ENCODE measurements around the gene CFAP210.
"Not testable (repeated sequence)": the region's sequence is repeated elsewhere in the genome, so short reads cannot be mapped to it uniquely, and the experiment has no call there.

Gene CFAP210

DNA sequence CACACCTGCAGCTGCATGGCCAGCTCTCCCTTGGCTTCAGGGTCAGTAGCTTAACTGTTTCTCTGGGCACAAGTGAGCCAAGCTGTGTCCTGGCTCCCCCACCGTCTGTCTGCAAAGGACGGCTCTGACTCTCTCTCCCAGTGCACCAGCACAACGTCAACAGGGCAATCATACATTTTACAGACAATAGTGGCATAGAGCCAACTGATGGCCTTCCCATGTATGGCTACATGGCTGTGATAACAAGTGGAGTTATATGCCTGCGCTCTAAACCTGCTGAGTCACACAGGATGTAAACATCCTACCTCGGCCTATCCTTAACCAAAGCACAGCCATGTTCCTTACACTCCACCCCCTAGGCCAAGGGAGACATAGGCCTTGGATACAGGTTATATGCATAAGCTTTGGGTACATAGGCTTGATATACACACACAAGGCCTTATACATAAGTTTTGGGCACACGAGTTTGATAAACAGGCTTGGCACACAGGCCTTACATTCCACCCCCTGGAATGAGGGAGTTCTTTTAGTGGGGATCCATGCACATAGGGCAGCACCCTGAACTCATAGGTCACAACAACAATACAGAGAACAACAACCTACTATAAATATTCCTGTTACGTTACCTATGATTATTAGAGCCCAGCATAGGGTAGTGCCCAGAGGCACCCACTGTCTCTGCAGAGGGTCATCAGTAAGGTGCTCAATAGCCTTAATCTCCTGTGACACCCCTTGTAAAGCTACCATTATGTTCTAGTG is 17.7 kb upstream of the CFAP210 start:
- no peak for DNase-seq

DNA sequence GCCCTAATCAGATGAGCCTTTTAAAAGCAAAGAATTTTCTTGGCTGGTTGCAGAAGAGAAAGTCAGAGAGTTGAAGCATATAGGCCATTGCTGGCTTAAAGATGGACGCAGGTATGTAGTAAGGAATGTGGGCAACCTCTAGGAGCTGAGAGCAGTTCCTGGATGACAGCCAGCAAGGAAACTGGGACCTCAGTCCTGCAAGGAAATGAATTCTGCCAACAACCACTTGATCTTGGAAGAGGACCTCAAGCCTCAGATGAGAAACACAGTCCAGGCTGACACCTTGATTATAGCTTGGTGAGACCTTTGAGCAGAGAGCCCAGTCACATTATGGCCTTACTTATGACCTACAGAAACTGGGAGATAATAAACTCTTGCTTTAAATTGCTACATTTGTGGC is 15.8 kb upstream of the CFAP210 start:
- no peak for DNase-seq

DNA sequence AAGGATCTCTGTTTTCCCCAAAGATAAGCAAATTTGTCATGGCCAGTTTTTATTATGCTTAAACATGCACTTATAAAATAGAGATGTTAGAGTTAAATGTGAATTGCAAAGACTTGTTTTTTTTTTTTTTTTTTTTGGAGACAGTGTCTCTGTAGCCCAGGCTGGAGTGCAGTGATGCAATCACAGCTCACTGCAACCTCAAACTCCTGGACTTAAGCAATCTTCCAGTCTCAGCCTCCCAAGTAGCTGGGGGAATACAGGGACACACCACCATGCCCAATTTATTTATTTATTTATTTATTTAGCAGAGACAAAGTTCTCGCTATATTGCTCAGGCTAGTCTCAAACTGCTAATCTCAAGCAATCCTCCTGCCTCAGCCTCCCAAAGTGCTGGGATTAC is 15.1 kb upstream of the CFAP210 start:
- no peak for DNase-seq

DNA sequence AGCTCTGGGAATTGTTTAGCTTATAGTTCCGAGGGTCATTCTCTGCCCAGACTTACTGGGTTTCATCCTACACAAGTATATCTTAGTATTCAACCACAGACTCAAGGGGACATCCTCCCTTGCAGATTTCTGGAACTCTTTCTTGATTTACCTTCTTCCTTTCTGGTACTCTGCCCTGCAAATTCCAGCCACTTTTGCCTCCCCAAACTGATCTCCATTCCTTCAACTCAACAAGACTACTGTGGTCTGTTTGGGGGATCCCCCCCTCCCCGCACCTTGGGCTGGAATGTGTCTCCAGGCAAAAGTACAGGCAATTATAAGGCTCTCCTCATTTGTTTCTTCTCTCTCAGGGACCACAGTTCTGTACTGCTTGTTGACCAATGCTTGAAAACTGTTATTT is 13.4 kb upstream of the CFAP210 start:
- no peak for DNase-seq

DNA sequence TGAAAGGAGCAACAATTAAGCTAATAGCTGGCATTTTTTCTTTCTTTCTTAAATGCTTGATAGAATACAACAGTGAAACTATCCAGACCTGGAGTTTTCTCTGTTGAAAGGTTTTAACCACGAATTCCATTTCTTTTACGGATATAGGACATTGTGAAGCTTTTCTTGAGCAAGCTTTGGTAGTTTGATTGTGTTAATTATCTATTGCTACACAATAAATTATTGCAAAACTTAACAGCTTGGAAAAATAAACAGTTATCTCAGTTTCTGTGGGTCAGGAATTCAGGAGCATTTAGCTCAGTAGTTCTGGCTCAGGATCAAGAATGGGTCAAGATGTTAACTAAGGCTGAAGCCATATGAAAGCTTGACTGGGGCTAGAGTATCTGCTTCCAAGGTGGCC is 11.7 kb upstream of the CFAP210 start:
- no peak for DNase-seq

DNA sequence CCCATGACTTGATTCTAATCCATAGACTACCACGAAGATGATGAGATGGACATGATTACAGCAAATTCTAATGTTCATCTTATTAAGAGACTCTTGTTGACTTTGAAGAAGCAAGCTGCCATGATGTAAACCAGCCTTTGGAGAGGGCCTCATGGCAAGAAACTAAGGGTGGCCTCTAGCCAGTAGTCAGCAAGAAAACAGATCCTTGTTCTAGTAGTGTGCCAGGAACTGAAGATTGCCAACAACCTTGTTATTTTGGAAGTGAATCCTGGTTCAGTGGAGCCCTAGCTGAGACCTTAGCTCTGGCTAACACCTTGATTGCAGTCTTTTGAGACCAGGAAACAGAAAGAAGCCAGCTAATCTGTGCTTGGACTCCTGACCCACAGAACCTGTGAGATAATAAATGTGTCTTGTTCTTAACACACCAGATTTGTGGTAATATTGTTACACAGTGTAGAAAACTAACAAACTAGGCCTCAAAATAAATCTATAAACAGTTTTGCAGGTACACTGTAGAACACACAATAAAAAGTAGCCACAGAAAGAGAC is 10.0 kb upstream of the CFAP210 start:
- DNase-seq, result no peak

DNA sequence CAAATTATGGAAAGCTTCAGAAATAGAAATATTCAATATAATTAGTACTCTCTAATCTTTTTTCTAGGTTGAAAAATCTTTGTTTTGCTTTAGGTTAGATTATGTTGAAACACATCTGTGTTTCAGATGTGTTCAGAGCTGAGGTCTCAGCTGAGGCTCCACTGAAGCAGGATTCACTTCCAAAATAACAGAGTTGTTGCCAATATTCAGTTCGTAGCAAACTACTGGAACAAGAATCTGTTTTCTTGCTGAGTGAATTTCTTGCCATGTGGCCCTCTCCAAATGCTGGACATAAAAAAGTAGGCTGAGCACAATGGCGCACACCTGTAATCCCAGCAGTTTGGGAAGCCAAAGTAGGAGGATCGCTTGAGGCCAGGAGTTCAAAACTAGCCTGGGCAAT is 8.8 kb upstream of the CFAP210 start:
- DNase-seq, result no peak

DNA sequence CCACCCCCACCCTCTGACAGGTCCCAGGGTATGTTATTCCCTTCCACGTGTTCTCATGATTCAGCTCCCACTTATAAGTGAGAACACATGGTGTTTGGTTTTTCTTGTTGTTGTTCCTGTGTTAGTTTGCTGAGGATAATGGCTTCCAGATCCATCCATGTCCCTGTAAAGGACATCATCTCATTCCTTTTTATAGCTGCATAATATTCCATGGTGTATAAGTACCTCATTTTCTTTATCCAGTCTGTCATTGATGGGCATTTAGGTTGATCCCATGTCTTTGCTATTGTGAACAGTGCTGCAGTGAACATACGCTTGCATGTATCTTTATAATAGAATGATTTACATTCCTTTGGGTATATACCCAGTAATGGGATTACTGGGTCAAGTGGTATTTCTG is 5.0 kb upstream of the CFAP210 start:
- not testable (repeated sequence) for DNase-seq

DNA sequence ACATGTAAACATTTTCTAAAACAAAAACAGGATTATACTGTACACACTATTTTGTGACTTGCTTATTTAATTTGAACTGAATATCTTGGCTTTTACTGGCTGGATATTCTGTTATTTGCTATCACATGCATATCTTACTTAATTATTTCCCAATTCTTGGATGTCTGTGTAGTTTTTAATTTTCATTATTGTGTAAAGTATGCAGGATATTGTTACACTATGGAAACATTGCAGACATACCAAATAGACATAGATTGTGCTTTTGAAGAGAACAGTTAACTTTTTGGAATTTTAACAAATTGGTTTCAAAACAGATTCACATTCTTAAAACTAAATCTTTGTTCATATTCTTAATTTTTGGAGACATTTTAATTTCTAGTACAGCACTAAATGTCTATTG is 2.2 kb upstream of the CFAP210 start:
- no peak for DNase-seq

DNA sequence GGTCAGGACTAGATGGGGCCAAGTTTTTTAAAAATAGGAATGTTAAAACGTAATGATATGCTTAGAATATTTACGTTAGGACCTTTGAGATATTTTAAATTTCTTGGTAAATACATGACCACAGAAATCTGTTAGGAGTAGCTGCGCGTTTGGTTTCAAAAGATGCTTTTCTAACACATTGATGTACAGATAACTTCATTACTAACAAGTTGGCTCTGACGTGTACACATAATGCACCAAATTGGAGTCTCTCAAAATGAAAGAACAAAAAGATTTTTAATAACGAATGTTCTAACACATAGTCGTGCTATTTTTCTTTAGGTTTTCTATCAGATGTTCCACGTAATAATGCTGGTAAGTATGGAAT is 672 bp upstream of the CFAP210 start:
- no peak for DNase-seq

DNA sequence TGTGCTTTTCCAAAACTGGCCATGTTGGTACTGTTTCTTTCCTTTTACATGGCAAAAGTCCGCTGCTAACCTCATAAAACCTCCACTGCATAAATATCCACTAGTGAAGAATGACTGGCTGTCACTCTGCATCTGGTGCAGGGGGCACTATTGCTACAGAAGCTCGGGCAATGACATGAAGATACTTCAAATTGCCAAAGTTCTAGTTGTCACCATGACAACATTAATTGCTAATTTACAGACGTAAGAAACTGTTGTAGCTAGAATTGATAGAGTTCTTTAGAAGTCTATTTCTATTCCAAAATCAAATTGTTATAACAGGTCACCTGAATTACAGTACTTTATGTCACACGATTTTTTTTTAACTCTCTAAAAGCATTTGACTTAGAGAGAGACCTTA is 845 bp downstream of the CFAP210 start:
- no peak for DNase-seq

DNA sequence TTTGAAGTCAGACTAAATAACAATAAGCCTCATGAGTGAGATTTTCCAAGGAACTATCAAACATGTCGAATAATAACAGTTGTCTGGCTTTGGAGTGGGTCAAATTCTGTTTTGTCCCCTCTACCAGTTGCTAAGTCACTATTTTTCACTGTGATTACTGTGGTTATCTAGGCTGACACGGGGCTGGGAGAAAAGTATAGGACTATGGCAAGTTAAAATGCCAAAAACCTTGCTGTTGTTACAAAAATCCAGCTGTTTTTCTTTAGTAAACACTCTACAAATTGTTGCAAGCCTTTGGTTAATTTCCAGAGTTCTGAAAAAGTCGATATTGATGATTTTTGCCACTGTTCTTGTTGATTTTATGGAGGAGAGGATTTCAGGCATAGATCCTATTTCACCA is 1.5 kb downstream of the CFAP210 start:
- no peak for DNase-seq

DNA sequence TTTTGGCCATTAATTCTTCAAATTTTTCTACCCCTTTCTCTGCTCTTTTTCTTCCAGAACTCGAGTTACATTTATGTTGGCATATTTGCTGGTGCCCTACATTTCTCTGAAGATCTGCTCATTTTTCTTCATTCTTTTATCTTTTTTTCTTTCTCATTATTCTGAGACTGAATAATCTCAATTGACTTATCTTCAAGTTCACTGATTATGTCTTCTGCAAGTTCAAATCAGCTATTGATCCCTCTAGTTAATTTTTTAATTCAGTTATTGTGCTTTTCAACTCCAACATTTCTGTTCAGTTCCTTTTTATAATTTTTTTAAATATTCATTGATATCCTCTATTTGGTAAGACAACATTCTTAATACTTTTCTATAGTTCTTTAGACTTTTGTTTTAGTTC is 3.2 kb downstream of the CFAP210 start:
- DNase-seq, result no peak

DNA sequence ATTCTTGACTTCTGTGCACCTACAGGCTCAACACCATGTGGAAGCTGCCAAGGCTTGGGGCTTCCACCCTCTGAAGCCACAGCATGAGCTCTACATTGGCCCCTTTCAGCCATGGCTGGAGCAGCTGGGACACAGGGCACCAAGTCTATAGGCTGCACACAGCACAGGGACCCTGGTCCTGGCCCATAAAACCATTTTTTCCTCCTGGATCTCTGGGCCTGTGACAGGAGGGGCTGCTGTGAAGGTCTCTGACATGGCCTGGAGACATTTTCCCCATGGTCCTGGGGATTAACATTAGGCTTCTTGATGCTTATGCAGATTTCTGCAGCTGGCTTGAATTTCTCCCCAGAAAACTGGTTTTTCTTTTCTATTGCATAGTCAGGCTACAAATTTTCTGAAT is 6.3 kb downstream of the CFAP210 start:
- not testable (repeated sequence) for DNase-seq

DNA sequence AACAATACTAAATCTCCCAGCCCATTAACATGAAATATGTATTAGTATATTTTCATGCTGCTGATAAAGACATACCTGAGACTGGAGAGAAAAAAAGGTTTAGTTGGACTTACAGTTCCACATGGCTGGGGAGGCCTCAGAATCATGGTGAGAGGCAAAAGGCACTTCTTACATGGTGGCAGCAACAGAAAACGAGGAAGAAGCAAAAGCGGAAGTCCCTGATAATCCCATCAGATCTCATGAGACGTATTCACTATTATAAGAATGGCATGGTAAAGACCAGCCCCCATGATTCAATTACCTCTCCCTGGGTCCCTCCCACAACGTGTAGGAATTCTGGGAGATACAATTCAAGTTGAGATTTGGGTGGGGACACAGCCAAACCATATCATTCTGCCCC is 7.4 kb downstream of the CFAP210 start:
- DNase-seq, result not testable (repeated sequence)

DNA sequence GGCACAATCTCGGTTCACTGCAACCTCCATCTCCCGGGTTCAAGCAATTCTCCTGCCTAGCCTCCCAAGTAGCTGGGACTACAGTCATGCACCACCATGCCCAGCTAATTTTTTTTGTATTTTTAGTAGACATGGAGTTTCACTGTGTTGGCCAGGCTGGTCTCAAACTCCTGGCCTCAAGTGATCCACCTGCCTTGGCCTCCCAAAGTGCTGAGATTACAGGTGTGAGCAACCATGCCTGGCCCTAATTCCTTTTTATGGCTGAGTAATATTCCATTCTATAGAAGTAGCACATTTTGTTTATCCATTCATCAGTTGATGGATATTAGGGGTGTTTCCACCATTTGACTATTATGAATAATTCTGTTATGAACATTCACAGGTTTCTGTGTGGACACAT is 9.5 kb downstream of the CFAP210 start:
- not testable (repeated sequence) for DNase-seq

DNA sequence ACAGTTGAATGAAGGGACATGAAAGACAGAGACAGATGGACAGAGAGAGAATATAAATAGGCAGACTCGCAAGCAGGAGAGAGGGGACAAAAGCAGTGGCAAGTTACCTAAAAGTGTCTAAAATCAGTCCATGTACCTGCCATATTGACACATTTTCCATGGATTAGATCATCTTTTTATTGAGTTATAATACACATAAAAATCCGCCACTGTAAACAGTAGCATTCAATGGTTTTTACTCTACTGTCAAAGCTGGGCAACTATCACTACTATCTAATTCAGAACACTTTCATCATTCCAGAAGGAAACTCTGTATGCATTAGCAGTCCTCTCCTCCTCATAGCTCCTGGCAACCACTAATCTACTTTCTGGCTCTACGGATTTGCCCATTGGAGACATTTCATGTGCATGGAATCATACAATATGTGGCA is 10.1 kb downstream of the CFAP210 start:
- no peak for DNase-seq

DNA sequence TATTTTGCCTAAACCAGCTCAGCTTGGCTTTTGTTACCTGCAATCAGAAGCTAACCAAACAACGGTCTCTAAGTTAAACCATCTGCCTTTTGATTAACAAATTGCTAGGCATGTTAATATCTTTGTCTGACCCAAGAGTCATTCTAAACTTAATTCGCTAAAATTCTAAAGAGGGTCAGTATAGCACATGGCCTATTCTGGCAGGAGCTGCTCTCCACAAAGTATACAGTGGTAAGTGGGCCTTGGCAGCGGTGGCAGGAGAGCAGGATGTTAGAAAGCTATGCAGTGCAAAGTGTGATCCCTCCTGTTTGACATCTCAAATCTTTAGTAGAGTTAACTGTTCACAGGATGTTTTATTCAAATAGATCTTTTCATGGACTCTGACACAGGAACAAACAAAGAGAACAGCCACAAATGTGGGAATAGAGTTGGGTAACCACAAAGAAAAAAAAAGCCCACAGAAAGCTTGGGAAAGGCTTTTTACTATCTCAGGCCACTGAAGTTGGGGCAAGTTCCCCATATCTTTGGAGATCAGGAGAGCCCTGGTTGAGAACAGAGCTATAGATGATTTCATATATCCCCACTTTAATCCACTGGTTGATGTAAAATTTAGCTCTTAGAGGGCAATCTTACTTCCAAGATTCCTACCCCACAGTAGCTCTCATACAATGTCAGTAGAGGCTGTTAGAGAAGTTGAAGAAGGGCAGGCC is 10.6 kb downstream of the CFAP210 start:
- DNase-seq, result no peak

DNA sequence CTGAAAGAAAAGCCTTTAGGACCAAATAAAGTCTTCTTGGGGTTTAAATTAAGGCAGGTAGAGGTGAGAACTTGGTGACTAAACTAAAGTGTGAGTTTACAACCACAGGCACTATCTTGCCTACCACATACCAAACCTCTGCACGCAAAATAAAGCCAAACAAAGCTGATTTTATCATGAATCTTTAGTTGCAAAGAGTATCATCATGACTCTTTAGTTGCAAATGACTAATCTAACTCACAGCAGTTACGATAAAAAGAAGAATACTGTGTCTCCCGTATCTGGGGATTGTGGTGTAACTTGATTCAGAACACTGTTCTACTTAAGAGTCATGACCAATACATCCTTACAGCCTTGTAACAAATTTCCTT is 11.2 kb downstream of the CFAP210 start:
- no peak for DNase-seq

DNA sequence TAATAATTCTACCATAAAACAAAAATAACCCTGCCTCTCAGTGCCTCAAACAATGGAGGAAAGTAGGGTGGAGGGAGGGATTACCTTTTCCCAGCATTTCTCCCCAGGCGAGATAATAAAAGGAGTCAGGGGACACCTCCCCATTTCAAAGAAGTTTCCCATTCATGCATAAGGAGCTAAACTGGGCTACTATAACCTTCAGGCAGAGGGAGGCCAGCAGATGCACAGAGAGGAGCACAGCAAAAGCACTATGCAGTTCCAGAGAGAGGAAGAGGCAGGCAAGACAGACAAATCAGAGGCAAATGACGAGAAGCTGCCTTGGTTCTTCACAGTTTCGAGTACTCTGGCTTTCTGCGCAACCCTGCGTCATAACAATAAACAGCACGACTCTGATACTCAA is 17.4 kb downstream of the CFAP210 start:
- no peak for DNase-seq

DNA sequence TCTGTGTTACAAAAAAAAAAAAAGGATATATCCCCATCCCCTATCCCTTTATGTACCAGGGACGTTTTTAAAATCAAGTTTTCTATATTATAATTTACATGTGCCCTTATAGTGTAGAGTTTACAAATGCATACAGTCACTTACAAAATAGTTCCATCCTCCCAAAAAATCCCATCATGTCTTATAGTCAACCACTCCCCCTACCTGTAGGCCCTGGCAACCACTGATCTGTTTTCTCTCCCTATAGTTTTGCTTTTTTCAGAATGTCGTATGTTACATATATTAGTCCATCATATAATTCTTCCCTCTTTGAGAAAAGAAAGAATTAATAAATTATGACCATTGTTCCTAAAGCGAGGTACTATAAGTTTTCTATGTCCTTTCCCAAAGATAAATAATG is 17.8 kb downstream of the CFAP210 start:
- no peak for DNase-seq

DNA sequence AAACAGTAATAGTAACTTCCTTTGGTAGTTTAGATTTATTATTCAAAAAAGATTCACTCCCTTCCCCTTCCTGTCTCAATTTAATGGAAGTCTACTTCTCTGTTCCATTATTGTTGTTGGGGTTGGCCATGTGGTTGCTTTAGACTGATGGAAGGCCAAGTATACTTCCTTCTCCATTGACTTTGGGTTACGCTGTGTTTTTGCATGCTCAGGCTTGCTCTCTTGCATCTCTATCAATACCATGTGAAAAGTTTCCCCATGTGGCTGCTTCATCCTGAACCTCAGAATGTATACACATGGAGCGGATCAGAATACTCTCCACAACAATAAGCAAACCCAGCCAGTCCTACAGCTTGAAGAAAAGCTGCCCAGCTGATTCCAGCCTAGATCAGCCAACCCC is 20.3 kb downstream of the CFAP210 start:
- no peak for DNase-seq

DNA sequence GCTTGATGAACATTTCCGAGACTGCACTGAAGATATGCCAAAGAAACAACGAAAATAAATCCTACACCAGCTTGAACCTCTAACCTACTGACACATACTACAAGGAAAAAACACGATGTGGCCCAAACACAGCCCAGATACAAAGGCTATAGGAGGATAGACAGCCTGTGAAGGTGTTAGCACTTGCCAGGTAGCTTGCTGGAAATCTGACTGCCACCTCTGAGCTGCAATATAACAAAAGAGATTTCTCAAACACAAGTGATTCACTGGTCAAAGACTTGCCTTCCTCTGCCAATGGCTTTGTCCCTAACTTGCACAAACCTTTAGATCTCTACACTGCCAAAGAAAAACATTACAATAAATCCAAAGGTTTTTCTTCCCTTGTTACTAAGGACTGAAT is 21.1 kb downstream of the CFAP210 start:
- no peak for DNase-seq

DNA sequence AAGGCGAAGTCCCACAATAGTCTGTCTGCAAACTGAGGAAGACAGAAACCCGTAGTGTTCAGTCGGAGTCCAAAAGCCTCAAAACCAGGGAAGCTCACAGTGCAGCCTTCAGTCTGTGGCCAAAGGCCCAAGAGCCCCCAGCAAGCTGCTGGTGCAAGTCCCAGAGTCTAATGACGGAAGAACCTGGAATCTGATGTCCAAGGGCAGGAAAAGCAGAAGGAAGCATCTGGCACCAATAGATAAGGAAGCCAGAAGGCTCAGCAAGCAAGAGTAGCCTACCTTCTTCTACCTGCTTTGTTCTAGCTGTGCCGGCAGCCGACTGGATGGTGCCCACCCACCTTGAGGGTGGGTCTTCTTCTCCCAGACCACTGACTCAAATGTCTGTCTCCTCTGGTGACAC is 21.8 kb downstream of the CFAP210 start:
- no peak for DNase-seq

DNA sequence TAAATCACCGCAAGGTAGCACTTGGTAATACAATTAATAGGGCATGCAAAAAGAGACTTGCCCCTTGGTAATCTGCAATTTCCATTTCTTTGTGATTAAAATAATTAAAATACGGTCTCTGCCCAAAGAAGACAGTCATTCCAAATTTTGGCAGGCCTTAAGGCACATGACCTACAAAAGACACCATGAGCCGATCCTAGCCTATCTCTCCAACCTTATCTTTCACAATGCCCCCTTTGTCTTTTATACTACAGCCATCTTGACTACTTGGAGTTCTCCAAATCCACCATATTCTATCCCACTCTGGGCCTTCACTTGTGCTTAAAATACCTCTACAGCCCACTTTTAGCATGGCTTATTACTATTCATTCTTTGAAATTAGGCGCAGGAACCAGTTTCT is 23.3 kb downstream of the CFAP210 start:
- DNase-seq, result no peak

Measured in cerebellar nuclear complex (tissue), 1 donor.